ENCODE results near the gene RND3.

The RND3 gene

GRCh38 chr2:150432312-150432625 lies 55.2 kb downstream of the RND3 start:
- no peak for DNase-seq

DNA sequence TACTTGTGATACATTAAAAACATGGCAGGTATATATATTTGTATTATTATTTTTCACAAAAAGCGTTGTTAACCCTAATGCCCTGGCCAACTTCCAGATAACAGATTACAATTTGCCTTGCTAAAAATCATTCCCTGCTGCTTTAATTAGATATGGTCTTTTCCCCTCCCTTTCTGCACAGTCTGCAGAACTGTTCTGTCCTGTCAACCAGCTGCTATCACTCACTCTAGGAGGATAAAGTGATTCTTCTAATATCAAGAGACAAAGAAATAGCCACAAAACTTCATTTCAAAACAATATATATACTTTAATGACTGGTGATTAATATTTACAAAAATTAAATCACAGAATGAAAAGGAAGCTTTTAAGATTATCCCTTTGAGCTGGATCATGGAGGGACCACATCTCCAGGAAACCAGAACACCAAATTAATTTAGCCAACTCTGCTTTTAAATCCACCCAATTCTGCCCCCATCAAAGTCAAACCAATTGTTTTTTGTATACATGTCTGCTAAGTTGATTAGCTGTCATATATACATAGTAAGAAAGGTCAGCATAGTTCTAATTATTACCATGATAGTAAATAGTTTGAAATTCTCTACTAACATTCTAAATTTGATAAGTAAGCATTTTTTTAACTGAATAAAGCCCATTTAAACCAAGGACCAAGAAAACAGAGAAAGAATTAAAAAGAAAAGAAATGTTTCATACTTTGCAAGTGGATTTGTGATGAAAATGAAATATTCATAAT lies 55.7 kb downstream of the RND3 start:
- DNase-seq, result no peak

- no peak for DNase-seq
Measured at GRCh38 chr2:150429384-150429961, 58.0 kb downstream of the RND3 start.

GRCh38 chr2:150428641-150429040 lies 58.8 kb downstream of the RND3 start:
- DNase-seq, result no peak

DNA sequence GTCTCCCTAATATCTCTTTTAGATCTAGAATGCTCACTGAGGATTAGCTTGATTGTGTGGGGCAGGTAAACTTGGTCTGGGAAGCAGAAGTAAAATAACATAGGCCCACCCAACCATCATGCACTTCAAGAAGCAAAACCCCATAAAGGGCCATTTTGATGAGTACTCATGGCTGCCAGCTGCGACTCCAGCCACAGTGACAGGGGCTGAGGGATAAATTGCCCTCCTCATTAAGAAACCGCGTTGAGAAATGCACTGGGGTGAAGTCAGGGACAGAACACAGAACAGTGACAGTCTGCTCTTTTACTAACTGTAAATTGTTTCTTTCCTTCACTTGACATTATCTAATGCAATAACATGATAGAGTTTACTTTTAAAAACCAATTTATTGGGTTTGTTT lies 60.2 kb downstream of the RND3 start:
- no peak for DNase-seq

DNA sequence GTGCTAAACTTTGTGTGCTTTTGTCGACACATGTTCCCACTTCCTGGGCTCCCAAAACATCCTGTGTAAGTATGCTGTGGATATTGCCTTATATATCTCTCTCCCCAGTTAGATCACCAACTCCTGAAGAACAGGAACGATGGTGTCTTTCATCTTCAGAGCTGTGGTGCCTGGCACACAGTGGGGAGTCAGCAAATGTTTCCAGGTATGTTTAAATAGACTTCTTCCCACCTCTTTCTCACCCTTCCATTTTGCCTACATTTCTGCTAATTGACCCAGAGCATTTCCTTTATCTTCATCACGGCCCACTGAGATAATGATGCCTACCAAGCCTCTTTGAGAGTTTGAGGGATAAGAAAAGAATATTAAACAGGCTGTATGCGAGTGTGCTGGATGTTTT lies 60.7 kb downstream of the RND3 start:
- no peak for DNase-seq

DNA sequence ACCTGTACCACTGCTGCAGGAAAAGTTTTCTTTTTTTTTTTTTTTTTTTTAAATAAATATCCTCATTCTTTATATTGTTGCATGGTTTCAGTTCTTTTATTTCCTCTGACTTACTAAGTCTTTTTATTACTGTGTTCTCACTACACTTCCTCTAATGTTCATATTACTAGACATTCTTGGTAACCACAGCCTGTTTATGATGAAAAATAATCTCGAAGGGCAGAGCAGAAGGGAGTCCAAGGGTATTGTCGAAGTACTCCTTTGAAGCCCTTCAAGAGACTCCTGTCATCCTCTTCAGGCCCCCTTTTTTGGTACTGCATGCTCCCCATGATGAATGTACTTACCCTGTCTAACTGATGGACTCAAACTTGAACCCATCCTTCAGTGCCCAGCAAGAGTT lies 61.2 kb downstream of the RND3 start:
- DNase-seq, result no peak

DNA sequence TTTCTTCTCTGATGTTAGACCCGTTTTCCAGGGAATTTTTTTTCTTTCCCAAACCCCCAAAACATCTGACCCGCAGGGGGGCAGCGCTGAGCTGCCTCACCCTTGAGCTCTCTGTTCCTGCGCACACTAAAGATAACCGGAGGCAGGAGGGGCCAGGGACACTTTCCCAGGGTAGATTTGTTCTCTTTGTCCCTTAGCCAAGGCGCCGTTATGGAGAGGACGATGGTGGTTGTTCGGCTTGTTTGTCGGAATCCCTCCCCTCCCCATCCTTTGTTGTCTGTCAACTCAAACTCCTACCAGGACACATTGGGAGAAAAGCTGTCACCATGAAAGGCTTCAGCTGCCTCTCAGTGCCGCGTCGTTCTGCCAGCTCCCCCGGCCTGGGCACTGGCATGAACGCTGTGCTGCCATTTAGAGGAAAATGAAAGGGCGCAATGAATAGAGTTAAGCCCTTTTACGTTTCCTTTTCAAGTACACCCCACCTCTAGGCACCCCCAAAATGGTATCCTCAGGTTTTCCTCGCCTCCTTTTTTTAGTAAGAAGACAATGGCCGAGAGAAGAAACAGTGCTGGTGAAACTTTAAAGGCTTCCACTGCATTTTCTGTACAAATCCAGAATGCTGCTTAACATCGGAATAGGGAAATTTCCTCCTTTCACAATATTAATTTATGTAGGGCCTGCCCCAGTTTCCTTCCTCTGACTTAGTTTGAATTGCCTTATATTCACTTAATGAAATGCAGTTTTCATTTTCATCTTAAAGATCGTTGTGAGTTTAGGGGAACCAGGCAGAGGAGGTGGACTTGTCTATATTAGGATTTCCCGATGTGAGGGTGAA lies 62.1 kb downstream of the RND3 start:
- DNase-seq, result no peak

- DNase-seq, result no peak
Measured at GRCh38 chr2:150424406-150424805, 63.1 kb downstream of the RND3 start.

- DNase-seq, result no peak
Measured at GRCh38 chr2:150421126-150421651, 66.3 kb downstream of the RND3 start.

DNA sequence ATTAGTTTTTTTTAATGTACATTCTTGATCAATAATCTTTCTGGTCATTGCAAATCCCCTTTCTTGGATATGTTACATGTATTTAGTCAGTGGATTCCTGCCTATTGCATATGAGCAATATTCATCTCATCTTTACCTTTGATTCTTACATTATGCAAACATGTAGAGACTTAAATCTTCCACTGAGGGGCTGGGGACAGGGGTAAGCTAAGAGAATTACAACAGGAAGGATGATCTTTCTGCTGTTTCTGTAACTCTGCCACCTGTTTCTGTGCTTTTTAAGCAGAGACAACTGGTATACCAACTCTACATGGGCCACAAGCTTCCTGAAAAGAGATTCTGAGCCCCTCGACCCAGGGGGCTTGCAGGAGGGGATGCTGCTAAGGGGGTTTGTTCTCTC lies 68.6 kb downstream of the RND3 start:
- no peak for DNase-seq
